HG02943 (cell line): ENCODE data around the gene STX4.
"Not testable (repeated sequence)": the region's sequence is repeated elsewhere in the genome, so short reads cannot be mapped to it uniquely, and the experiment has no call there.

Experiments used
- ATAC-seq: cut with Tn5 transposase; IDR thresholded peaks from one replicate; pipeline ENCODE4 v1.9.1; 2021; ENCODE audit warnings: mild to moderate bottlenecking, low read depth, moderate library complexity; ENCODE audit not compliant: unreplicated experiment

The STX4 gene

DNA sequence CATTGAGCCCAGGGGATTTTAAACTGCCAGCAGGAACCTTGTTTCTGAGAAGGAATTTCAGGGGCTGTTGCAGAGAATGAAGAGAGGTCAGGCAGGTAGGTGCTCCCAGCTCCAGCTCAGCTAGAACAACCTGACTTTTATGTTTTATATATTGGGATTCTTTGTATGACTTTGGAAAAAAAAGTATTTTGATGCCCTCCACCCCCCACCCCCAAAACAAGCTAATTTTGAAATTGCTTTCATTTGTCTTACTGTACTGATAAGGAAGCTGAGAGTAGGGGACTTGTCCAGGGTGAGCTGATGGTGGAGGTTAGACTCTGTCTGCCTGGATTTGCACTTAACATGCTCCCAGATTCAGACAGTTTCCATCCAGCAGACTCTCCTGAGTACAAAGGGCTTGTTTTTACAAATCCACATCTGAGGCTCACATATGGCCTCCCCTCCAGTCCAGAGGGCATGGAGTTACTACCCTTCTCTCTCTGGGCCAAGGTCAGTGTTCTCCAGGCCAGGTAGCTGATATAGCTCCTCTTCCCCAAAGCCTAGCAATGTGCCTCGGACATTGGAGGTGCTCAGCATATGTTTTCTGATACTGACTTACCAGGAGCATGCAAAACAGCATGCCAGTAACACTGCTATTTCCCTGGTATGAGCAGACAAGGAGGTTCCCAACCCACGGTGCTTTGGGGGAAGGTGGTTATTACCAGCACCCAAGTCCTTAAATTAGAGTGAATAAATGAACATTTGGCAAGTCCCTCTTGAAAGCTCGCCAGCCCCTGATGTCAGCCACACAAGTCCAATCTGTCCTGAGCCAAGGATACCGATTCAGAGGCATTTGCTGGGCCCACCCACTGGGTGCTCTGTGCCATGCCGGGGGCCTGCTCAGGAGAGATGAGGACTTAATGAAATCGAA, 34.3 kb upstream of the STX4 start:
- no peak for ATAC-seq

DNA sequence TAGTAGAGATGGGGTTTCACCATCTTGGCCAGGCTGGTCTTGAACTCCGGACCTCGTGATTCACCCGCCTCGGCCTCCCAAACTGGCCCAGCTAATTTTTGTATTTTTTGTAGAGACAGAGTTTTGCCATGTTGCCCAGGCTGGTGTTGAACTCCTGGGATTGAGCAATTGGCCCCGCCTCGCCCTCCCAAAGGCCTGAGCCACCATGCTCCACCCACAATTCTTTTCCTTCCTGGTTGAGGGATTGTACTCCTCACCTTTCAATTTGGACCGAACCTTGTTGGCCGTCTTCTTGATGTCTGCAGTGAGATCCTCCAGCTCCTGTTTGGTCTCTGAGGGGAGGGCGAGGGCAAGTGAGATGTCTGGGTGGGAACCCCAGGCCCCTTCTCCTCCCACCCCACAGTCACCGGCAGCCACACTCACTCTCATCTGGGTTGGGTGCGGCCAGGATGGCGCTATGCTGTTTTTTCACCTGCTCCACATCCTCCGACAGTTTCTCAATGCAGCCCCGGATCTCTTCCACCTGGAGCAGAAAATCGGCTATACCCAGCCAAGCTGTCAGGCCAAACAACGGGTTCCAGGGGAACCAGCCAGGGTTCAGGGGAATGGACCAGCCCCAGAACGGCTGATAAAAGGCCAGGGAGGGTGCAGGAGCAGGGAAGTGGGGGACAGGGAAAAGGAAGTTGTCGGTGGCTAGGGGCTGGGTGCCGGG, 32.5 kb upstream of the STX4 start:
- no peak for ATAC-seq

DNA sequence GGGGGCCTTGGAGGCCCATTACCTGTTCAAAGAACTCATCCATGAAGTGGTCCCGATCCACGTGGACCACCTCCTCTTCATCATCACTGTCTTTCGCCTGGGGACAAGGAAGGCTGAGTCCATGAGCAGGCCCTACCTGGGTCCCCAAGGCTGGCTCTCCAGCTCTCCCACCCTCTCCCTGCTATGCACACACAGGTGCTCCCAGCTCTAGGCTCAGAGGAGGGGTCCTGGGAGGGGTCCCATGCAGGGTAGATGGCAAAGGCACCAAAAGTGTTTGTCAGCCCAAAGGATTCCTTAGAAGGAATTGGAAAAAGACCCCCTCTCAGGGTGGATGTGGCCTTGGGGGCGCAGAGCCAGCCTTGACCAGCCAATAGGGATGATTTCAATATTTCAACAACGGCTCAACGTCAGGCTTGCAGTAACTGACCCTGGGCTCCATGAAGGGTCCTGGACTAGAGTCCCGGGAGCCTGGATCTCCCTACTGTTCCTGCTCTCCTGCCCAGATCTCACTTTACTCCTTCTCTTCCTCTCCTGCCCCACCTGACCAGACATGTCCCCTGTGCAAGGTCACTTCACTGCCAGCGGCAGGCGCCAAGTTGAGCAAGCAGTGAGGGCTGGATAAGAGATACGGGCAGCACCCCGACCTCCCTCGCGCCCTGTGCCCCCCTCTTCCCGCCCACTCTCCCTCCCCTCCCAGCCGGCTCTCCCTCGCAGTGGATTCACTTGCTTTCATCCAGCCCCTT, 31.7 kb upstream of the STX4 start:
- ATAC-seq: no peak

DNA sequence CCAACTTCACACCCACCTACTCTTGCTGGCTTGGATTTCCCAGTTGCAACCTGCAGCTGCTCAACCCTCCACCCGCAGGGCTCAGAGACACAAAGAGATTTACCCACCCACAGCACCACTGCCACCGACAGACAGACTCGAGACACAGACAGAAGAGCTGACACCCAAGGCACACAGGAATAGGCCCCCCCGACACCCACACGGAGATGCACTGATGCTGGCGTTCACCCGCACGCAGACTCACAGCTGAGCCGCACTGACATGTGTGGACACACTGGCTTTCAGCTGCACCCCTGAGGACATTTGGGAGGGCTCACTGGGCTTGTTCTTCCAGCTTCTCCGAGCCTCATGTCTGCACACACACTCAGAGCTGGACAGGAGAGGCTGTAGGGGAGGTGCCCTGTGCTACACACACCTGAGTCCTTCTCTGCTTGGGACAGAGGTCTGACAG, 31.1 kb upstream of the STX4 start:
- ATAC-seq: no peak

DNA sequence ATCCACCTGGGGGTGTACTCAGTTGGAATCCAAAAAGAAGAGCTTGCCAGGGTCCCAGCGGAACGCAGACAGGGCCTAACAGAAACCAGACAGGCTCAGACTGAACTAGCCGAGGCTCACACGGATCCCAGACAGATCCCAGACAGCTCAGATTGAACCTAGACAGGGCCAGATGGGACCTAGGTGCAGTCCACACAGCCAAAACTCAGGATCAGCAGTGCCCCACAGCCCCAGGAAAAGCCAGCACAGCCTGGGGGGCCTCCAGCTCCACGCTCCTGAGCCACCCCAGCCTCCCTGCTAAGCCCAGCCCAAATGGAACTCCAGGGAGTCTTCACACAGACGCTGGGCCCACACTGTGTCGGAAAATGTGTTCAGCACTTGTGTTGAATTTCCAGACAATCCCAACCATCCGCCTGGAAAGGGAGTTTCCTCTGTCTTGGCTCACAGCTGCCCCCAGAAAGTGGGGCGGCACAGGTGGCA, 30.5 kb upstream of the STX4 start:
- ATAC-seq: no peak

DNA sequence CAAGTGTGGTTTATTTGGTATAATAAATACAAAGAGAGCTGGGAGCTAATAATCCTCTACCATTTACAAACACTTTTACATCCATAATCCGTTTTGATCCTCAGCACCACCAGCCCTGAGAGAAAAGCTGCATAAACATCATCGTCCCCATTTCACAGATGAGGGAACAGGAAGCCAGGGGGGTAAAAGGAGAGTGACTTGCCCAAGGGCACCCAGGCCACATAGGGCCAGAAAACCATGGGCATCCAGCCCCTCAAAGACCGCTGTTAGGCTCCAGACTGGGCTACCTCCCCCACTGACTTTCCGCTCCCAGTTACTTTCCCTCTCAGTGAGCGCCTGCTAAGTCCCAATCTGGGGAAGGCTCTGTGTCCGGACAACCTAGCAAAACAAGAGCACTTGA, 29.6 kb upstream of the STX4 start:
- ATAC-seq: no peak

DNA sequence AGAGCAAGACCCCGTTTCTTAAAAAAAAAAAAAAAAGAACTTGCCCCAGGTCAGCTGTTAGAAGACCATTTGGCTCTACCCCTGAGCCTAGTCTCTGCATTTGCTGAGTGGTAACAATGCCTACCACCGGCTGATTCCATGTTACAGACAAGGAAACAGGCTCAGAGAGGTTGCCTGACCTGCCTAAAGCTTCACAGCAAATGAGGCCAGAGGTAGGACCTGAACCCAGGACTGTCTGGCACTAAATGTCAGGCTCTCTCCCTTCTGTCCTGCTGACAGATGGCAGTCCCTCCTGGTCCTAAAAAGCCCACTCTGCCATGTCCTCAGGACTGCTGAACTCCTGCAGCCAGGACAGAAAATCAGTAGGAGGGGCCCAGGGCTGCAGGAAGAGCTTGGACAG, 28.7 kb upstream of the STX4 start:
- ATAC-seq: no peak

DNA sequence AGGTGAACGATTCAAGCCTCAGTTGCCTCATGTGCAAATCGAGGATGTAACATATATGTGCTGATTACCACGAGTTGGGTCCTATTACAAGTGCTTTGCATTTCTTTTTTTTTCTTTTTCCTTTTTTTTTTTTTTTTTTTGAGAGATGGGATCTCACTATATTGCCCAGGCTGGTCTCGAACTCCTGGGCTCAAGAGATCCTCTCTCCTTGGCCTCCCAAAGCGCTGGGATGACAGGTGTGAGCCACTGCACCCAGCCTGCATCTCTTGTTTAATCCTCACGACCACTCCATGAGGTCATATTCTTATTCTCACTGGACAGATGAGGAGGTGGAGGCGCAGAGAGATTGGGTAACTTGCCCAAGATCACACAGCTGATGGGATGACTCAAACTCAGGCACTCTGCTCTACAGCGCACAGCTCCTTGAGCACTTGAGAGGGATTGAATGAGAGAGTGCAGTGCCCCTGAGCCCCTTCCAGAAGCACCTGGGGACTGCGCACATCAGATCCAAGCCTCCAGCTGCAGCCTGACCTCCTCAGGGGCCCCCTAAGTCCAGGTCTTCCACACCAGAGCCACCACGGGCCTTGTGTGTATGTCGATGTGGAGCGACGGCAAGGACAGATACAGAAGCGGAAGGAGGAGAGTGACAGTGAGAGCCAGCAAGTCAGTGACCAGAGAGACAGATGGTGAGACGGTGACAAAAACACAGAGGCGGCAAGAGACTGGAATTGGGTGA, 27.8 kb upstream of the STX4 start:
- ATAC-seq: no peak

DNA sequence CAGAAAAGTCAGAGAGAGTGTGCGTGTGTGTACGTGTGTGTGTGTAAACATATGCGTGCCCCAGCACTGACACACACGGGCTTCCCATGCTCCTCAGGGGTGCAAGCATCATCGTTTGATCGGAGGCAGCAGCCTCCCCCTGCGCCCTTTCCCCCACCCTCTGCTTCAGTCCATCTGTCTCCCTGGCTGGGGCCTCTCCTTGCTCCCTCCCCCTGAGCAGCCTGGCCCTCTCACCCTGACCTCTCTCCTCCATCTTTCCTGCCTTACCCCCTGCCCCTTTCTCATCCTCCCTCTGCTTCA, 27.3 kb upstream of the STX4 start:
- ATAC-seq: no peak

DNA sequence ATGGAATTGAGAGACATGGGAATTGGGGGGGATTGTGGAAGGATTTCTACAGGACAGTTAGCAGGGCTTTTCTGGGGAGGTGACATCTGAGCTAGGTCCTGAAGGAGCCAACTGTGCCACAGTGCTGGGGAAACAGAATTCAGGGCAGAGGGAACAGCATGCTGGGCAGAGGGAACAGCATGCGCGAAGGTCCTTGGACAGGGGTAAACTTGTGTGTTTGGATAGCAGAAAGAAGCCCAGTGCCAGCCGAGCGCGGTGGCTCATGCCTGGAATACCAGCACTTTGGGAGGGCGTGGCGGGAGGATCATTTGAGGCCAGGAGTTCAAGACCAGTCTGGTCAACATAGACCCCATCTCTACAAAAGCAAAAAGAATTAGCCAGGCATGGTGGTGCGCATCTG, 26.8 kb upstream of the STX4 start:
- no peak for ATAC-seq

DNA sequence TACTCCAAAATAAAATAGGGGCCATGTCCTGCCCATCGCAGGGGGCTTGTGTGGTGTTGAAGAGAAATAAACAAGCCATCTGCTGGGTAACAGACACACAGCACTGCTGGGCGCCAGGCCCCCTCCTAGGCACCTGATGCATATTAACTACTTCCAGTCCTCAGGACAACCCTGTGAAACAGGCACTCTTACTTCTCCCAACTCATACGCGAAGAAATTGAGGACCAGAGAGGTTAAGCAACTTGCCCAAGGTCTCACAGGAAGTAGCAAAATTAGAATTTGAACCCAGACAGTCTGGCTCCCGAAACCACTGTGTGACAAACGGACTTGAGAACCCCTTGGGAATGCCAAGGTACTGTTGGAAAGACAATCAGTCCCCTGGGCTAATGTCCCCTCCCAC, 25.7 kb upstream of the STX4 start:
- ATAC-seq: no peak

DNA sequence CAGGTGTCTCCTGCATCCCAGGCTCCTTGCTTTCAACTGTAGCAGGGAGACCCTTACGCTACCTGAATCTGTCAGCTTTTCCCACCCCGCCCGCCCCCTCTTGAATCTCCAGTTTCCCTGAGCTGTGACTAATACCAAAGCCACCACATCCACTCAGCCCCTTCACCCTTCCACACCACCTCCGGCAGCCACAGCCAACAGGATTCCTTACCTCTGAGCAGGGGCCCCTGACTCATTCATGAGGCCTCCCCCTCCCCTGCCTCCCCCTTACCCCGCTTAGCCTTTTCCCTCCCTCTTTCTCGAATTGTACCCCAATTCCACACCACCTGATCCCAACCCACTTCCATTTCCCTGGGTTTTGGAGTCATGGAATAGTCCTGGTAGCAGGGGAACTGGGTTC, 25.2 kb upstream of the STX4 start:
- ATAC-seq: no peak

DNA sequence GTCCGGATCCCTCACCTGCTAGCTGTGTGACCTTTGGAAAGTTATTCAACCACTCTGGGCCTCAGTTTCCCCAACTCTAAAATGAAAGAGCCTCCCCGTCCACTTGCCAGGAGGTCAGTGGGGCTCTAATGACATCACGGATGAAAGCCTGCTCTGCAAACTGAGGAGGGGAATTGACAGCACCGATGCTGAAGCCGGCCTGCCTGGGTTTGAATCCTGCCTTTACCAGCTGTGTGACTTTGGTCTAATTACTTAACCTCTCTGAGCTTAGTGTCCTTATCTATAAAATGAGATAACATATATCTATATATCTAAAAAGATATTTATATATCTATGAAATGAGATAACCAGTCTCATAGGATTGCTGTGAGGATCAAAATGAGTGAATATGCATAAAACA, 24.8 kb upstream of the STX4 start:
- no peak for ATAC-seq

DNA sequence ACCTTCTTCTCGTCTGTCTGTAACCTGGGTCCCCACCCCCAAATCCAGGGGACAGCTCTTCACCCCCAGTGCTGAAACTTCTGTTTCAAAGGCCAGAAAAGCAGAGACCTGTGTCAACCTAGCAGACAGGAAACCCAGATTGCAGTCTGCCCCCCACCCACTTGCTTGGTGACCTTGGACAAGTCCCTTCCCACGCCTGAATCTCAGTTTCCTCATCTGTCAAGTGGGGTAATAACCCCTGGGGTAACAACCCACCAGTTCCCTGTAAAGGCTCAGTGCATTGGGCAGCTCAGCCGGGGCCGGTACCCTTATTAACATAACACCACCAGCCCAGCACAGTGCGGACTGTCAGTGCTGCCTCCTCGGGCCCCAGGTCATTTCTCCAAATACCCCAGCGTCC, 24.2 kb upstream of the STX4 start:
- no peak for ATAC-seq

DNA sequence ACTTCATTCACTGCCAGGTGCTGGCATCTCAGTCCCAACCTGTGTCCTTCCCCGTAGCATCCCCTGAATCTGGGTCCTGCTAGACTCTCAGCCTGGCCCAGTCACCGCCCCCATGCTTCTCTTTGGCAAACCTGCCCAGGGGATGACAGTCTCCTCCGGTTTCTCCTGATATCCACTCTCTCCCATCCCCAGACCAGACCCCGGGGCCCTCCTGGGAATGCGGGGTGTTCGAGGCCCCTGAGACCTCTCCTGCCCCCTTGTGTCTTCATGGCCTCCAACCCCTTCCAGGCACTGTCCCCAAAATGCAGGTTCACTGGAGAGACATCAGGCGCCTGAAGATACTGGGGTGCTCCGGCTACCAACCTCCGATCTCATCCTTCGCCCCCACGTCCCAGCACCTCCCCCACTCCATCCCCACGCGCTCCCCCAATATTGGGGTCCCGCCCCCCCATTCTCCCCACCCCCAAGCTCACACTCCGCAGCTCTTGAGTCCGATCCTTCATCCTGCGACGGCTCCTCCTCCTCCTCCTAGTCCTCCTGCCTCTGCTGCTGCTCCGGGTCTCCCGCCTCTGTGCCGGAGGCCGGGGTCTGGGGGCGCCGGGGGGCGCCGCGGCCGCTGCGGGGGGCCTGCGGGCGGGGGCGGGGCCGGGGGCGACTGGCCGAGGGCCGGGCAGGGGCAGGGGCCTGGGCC, 23.3 kb upstream of the STX4 start:
- no peak for ATAC-seq

DNA sequence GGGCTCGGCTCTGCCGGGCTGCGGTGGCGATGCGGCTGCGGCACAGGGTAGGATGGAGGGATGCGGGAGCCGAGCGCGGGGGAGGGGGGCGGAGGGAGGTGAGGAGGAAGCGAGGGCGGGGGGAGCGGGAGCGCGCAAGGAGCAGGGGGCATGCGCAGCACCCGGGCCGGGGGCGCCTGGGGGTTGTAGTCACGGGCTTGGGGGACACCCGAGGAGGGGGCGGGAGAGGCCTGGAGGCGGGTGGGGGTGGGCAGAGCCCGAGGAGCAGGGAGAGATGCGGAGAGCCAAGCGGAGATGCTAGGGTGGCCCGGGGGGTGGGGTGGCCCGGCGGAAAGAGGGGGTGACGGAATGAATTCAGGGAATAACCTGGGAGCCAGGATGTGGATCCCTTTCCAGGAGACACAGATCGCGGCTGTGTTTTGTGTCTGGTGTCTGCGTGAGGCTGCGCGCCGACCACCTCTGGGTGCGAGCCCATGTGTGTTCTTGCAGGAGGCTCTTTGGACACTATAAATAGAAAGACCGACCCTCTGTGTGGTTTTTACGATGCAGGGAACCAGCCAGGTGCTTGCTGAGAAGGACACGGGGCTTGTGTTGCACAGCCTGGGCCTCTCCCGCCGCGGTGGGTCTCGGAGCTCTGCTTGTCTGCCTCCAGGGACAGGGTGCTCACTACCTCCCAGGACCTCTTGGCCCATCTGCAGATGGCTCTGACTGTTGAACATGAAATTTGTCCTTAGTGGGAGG, 22.6 kb upstream of the STX4 start, which contains the start of gene STX1B:
STX1B (minus strand) TSS at position 54 of the 741 bp plus-strand sequence. CDS start 242 bp downstream, outside the sequence.
- ATAC-seq: no peak

DNA sequence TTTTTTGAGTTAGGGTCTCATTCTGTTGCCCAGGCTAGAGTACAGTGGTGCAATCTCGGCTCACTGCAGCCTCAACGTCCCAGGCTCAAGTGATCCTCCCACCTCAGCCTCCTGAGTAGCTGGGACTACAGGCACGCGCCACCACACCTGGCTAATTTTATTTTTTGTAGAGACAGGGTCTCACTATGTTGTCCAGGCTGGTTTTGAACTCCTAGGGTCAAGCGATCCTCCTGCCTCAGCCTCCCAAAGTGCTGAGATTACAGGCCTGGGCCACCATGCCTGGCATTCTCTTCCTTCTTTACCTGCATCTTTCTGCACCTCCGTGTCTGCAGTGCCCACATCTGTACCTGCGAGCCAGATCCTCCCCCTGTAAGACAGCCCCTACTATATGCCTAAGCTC, 21.5 kb upstream of the STX4 start:
- not testable (repeated sequence) for ATAC-seq

DNA sequence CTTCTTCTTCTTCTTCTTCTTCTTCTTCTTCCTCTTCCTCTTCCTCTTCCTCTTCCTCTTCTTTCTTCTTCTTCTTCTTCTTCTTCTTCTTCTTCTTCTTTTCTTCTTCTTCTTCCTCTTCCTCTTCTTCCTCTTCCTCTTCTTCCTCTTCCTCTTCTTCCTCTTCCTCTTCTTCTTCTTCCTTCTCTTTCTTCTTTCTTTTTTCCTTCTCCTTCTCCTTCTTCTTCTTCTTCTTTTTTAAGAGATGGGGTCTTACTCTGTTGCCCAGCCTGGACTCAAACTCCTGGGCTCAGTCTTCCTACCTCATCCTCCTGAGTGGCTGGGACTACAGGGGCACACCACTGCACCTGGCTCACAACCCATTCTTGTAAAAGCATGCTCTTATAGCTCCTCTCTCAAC, 20.1 kb upstream of the STX4 start:
- ATAC-seq: not testable (repeated sequence)

DNA sequence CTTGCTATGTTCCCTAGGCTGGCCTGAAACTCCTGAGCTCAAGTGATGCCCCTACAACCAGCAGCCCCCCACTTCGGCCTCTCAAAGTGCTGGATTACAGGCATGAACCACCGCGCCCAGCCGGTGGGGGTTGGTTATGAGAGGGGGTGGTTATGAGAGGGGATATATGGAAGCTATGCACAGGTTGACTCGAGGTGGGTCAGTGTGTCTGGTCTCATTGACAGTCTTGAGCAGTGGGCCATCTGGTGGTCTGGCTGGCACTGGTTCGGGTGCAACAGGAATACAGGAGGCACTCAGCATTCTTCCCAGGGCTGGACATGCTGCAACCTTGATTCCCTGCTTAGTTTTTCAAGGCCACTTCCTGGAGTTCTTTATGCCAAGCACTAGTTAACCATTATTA, 17.3 kb upstream of the STX4 start:
- no peak for ATAC-seq
